Right renal cortex interstitium (tissue), 3 donors: Measurements from ENCODE around the gene SDSL. TPM values are rescaled to one million over a fixed set of nuclear protein-coding genes. Genes with fewer than 3 reads are reported as not detected.

Experiments used
- DNase-seq, 3 donors: peaks; one replicate each; pipeline ENCODE4 v3.0.0-alpha.2; 2013; ENCODE audit warnings: low read depth in 3 of 3, low spot score in 2 of 3
- polyA plus RNA-seq, 3 donors: library from polyadenylated mRNA; unstranded; fragments of 120-200 nt; gene quantifications; one replicate each; pipeline ENCODE4 v1.2.1, GENCODE V29; 2013; ENCODE audit not compliant: insufficient read length in 3 of 3

SDSL gene
- polyA plus RNA-seq, 3 donors = 10.7 to 13.1 (median 12.0) TPM

DNA sequence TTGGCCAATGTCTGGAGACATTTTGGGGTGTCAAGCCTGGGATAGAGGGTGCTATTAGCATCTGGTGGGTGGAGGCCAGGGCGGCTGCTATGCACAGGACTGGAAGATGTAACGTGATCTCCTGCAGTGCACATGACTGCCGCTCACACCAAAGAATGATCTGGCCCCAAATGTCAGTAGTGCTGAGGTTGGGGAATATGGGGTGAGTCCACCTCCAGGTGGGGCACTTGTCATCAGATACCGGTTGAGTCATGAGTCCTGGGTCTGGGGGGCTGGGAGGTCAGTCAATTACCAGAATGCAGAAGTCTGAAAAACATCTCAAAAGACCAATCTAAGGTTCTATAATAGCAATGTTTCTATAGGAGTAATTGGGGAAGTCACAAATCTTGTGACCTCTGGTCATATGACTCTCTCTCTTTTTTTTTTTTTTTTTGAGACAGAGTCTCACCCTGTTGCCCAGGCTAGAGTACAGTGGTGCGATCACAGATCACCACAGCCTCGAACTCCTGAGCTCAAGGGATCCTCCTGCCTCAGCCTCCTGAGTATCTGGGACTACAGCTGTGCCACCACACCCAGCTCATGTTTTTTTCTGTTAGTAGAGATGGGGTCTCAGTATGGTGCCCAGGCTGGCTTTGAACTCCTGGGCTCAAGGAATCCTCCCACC is 6.0 kb upstream of the SDSL start:
- DNase-seq = no peak

DNA sequence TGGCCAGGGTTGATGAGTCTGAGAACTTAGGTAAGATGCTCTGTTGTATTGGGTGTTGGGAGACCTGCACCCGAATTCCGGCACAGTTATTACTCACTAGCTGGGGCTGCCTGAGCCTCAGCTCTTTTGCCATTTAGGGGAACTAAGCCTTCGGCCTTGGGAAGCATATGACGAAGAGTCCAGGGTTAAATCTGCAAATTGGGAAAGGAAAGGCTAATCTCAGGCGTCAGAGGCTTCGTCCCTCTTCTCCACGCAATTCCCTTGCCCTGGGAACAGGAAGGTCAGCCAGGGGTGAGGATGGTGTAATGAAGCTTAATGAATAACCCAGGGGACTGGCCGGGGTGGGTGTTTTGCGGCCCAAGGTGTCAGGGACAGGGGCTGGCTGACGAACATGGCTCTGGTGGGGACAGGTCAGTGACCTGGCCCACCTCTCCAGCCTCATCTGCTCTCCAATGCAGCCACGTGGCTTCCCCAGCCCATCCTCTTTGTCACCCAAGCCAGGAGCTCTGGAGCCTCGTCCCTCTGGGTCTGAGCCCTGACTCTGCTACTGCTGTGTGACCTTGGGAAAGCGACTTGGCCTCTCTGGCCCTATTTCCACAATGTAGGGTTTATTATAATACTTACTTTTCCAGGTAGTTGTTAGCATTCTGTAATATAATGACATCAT is 3.8 kb upstream of the SDSL start:
- DNase-seq = no peak

DNA sequence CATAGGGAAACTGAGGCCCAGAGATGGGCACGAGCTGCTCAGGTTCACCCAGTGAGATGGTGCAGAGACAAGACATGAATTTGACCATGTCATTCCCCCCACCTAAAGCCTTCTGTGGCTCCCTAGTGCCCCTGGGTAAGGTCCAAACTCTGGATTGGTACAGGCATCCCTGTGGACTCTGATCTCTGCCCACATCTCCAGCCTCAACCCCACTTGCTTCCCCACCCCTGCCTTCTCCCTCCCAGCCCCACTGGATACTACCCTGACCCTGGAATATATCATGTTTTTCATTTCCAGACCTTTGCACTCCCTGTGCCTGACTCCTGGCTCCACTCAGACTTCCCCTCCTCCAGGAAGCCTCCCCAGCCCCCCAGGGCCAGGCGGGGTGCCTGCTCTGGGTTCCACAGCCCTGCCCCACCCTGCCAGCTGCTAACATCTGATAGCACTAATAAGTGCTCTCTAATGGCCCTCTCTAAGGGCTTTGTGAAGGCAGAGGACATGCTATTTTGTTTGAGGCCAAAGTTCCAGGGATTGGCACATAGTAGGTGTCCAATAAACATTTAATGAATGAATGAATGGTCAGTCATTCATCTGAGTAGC is 1.1 kb upstream of the SDSL start:
- no peak for DNase-seq

DNA sequence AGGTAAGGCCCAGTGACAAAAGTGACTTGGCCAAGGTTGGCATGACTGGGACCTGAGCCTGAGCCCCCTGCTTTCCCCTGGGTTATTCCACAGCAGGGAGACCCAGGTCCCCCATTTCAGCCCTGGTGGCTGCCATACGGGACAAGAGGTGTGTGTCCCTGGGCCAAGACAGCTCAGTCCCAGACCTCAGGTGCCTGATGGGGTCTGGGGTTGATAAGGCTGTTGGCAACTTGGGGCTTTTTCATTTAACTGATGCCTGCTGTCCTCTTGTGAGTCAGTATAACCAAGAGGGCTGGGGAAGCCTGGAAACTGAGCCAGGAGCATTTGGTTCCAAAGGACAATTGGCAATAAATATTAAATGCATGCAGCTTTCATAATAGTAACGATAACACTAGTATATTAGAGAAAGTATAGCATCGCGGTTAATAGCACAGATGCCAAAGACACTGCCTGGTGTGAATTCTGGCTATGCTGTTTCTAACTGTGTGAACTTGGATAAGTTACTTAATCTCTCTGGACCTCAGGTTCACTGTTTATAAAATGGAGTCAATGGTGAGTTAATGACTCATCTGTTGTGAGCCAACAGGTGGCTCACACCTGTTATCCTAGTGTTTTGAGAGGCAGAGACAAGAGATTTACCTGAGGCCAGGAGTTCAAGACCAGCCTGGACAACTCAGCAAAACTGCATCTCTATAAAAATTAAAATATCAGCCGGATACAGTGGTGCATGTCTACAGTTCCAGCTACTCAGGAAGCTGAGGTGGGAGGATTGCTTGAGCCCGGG is 898 bp downstream of the SDSL start:
- no peak for DNase-seq

DNA sequence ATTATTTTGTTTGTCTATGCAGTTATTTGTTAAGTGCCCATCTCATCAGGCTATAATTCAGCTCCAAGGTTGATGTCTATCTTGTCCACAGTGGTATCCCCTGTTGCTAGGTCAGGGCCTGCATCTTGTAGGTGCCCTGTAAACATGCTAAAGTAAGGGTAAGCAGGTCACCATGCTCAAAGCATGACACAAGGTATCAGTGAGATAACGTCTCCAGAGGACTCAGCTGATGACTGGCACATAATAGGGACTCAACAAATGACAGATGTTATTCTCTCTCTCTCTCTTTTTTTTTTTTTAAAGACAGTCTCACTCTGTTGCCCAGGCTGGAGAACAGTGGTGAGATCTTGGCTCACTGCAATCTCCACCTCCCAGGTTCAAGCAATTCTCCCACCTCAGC is 2.3 kb downstream of the SDSL start:
- DNase-seq = no peak

DNA sequence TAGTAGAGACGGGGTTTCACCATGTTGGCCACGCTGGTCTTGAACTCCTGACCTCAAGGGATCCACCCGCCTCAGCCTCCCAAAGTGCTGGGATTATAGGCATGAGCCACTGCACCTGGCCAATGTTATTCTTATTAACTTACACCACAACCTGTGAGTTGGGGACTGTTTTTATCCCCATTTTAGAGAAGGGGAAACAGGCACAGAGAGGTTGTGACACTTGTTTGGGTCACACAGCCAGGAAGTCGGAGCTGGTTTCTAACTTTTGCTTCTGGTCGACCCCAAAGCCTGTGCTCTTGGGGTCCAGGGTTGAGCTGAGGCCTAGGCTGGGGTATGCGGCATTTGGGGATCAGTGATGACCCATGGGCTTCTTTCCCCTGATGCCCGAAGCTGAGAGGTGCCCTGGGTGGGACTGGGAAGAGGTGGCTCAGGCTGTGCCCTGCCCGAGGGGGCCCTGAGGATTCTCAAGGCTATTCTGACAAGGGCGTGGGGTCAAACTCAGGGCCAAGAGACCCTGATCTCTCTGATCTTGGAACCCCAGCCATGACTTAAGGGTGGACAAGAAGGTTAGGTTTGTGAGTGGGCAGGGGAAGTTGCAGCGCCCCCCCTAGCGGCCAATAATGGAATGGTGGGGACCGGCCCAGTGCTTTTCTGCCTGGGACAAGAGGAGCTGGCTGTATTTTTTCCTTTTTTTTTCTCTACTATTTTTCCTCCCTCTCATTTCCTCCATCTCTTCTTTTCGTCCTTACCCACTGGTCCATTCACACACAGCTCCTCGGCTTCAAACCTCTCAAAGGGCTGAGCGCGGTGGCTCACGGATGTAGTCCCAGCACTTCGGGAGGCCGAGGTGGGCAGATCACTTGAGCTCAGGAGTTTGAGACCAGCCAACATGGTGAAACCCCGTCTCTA is 3.0 kb downstream of the SDSL start:
- no peak for DNase-seq

DNA sequence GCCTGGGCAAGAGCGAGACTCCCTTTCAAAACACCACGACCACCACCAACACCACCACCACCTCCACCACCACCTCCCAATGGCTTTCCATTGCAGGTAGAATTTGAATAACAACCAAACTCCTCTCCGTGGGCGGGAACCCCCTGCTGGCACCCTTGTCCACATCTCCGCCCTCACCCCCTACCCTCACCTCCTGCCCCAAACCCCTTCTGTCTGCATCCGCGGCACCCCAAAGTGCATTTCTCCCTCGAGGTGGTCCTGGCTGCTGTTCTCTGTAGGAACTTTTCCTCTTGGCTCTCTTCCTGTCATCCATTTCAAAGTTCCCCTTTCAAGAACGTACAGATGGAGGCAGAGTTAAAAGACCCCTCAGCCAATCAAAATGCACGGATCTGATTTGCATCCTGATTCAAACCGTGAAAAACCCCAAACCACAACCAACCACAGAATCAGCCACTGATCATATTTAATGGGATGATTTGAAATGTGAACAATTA is 3.8 kb downstream of the SDSL start:
- DNase-seq = no peak

DNA sequence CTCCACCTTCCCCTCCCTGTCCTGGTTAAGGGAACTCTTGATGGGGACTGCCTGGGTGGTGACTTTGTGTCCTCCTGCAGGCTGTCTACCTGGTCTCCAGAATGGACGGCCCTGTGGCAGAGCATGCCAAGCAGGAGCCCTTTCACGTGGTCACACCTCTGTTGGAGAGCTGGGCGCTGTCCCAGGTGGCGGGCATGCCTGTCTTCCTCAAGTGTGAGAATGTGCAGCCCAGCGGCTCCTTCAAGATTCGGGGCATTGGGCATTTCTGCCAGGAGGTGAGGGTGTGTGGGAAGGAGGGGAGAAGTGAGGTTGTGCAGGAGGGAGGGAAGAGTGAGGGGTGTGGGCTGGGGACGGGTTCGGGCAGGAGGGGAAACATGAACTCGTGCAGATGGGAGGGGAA is 5.7 kb downstream of the SDSL start:
- DNase-seq = no peak

DNA sequence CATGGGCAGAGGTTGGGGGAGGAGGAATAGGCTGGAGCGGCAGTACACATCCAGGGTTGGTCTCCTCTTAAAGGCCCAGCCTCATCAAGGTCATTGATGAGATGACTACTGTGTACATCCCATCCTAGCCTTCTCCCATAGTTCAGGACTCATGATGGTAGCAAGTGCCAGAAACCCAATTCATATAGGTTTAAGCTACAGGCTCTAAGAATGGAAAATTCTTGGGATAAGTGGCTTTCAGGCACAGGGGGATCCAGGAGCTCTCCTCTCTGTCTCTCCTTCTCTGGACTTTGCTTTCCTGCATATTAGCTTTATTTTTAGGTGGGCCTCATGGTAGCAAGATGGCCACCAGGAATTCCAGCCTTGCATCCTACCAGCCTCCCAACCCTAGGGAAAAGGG is 6.3 kb downstream of the SDSL start:
- DNase-seq = no peak

DNA sequence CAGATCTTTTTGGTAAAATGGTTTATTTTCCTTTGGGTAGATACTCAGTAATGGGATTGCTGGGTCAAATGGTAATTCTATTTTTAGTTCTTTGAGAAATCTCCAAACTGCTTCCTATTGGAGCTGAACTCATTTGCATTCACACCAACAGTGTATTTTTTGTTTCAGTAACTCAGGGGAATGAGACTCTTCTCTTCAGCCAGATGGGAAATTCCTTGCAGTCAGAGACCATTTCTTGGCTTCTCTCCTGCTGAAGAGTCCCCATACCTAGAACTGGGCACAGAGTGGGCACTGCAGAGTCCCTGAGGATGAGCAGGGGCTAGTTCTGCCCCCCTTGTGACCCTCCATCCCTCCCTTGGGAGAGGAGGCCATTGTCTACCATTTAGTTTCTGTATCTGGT is 10.8 kb downstream of the SDSL start:
- DNase-seq = no peak

DNA sequence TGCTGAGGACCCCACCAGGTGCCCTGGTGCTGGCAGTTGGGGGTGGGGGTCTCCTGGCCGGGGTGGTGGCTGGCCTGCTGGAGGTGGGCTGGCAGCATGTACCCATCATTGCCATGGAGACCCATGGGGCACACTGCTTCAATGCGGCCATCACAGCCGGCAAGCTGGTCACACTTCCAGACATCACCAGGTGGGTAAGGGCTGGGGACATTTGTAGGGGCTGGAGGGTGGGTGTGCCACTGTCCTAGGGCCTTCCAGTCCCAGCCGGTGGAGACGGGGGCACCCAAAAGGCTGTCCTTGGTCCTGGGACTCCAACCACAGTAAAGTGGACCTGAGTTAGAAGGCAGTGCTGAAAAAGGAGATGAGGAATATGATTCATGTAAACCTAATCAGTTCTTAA is 13.2 kb downstream of the SDSL start:
- DNase-seq = no peak

DNA sequence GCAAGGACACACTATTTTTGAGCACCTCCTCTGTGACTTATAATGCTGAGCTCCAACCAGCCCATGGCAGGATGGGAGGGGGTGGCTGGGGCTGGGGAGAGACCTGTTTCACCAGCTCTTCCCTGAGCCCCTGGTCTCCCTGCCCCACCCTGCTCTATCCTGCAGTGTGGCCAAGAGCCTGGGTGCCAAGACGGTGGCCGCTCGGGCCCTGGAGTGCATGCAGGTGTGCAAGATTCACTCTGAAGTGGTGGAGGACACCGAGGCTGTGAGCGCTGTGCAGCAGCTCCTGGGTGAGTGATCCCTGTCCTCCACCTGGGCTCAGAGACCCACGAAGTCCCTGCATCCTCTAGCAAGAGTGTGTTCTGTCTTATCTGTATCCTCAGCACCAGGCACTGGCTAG is 14.4 kb downstream of the SDSL start:
- DNase-seq = no peak

DNA sequence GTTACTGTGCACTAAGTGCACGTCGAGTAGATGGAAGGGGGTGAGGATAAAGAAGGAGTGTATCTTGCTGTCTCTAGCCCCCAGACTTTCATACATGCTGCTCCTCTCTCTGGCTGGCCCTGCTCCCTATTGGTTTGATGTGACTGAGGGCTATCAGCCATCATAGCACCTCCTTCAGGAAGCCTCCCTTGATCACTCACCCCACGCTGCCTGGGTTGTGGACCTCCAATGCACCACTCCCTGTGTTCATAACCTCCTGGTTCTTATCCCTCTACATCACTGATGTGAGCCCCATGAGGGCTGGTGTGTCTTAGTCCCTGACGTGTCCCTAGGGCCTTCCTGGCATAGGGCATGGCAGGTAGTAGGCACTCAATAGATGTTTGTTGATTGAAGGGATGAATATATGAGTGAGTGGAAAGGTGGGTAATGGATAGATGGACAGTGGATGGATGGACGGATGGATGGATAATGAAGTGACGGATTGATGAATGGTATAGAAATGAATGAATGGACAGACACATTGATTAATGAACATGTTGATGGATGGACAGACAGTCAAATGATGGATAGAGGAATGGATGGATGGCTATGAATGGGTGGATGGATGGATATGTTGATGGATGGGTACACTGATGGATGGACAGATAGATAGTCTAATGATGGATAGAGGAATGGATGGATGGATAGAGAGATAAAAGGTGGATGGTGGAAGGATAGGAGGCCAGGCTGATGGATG is 15.0 kb downstream of the SDSL start:
- DNase-seq = no peak

DNA sequence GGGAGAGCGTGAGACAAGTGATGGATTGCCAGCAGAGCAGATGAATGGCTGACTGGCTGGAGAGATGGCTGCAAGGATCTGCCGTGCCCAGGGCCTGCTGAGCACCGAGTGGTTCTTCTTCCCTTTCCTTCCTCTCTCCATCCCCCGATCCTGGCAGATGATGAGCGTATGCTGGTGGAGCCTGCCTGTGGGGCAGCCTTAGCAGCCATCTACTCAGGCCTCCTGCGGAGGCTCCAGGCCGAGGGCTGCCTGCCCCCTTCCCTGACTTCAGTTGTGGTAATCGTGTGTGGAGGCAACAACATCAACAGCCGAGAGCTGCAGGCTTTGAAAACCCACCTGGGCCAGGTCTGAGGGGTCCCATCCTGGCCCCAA is 15.5 kb downstream of the SDSL start:
- DNase-seq = no peak

DNA sequence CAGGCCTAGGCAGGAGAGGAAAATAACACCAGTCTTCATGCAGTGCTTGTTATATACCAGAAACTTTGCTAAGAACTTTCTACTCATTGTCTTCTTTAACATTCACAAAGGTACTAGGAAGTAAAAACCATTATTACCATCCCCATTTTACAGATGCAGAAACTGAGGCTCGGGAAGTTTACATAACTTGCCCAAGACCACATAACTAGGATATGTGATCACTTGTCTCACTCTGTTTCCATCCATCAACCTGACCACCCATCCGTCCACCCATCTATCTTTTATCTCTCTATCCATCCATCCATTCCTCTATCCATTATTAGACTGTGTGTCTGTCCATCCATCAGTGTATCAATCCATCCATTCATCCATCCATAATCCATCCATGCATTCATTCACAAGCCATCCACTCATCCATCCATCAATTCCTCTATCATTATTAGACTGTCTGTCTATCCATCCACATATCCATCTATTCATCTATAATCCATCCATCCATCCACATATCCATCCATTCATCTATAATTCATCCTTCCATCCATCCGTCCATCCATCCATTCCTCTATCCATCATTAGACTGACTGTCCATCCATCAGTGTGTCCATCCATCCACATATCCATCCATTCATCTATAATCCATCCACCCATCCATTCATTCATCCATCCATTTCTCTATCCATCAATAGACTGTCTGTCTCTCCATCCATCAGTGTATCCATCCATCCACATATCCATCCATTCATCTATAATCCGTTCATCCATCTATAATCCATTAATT is 16.5 kb downstream of the SDSL start:
- no peak for DNase-seq

DNA sequence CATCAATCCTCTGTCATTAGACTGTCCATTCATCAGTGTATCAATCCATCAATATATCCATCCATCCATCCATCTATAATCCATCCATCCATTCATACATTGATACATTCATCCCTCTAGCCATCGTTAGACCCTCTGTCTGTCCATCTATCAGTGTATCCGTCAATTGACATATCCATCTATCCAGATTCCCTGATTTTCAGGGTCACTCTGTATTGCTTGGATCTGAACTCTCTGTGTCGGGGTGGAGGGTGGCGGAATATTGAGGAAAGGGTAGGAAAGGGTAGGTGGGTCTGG is 17.1 kb downstream of the SDSL start:
- DNase-seq = no peak

DNA sequence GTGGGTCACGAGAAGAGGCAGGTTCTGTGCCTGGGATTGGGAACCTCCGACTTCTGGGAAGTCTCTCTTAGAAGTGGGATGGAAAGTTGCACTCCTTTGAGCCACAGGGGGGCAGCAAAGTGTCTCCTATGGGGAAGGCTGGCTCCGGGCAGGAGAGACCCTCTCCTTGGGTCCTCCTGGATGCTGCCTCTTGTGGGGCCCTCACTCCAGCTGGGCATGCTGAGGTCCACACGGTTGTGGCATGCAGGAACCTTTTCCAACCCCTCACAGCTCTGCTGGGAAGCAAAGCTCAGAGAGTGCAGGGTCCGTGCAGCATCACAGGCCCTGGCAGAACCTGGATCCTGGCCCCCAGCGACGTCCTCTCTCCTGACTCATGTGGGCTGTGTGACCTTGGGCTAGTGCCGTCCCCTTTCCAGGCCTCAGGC is 17.4 kb downstream of the SDSL start:
- DNase-seq = no peak

DNA sequence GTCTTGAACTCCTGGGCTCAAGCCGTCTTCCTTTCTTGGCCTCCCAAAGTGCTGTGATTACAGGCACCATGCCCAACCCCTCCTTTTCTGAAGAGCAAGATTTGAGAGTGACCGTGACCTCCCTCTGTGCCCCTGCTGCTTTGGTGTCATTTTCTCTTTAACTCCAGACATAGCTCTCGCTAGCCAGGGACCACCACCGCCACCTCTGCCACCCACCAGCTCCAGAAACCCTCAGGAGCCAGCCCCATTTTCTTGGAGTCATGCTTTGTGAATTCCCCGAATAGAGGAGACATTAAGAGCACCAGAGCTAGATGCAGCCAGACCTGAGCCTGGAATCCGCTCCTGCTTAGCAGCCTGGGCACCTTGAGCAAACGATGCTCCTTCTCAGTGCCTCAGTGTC is 18.2 kb downstream of the SDSL start:
- DNase-seq = no peak
